ENCODE results near the gene SPATA7.

SPATA7 gene

DNA sequence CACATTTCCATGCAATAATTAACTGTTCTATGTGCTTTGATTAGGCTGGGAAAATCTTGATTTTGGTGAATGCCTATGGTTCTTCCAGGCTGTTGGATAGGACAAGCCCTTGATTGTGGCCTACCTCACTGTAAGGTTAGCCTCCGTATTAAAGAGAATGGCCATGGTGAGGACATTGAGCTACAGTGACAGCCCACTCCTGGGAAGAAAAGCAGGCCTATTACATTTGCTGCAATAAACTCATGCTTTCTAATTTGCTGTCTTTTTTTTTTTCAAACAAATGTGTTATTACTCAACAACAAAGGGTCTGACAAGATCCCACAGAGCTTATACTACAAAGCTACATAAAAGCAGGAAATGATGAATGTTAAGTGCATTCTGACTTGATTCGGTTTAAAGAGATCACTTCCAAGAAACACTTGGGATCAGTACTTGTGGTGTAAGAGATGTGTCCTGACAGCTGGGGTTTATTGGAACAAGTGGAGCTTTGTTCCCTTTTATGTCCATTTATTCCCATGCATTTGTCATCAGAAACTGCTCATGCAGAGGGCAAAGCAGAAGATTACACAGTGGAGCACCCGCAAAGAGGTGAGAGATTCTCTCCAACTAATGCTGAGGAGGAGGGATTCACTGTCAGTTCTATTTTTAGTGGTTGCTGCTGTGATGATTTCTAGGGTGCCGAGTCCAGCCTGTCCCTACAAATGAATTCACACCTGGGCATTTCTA, 33.3 kb upstream of the SPATA7 start:
- H3K27me3 ChIP-seq, result peaks cover 4% of the 10 kb centered on the region
- no peak overlapping the region for H3K4me3 ChIP-seq (ENCODE audit: low read depth in 1 of 2, low read length in 1 of 2)
- no peaks in the 10 kb centered on the region for H3K36me3 ChIP-seq
- no peak overlapping the region for H3K27ac ChIP-seq
- no peaks in the 10 kb centered on the region for H3K9me3 ChIP-seq
- TF ChIP-seq, protein P1, sequence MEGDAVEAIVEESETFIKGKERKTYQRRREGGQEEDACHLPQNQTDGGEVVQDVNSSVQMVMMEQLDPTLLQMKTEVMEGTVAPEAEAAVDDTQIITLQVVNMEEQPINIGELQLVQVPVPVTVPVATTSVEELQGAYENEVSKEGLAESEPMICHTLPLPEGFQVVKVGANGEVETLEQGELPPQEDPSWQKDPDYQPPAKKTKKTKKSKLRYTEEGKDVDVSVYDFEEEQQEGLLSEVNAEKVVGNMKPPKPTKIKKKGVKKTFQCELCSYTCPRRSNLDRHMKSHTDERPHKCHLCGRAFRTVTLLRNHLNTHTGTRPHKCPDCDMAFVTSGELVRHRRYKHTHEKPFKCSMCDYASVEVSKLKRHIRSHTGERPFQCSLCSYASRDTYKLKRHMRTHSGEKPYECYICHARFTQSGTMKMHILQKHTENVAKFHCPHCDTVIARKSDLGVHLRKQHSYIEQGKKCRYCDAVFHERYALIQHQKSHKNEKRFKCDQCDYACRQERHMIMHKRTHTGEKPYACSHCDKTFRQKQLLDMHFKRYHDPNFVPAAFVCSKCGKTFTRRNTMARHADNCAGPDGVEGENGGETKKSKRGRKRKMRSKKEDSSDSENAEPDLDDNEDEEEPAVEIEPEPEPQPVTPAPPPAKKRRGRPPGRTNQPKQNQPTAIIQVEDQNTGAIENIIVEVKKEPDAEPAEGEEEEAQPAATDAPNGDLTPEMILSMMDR (IDR thresholded peaks at IDR 0.05), result no peak
- no peaks in the 10 kb centered on the region for H3K4me1 ChIP-seq (ENCODE audit: control insufficient read depth in 1 of 2, insufficient read depth in 1 of 2, low read depth in 1 of 2, low read length in 1 of 2)

DNA sequence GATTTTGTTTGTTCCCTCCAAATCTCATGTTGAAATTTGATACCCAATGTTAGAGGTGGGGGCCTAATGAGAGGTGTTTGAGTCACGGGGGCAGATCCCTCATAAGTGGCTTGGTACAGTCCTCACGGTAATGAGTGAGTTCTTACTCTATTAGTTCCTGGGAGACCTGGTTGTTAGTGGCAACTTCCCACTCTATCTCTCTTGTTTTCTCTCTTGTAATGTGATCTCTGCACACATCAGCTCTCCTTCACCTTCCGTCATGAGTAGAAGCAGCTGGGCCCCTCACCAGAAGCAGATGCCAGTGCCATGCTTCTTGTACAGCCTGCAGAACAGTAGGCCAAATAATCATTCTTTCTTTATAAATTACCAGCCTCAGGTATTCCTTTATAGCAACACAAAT, 32.8 kb upstream of the SPATA7 start:
- Histone ChIP-seq H3K27me3 (peaks cover 4% of the 10 kb centered on the region), H3K36me3 (no peaks in the 10 kb centered on the region), H3K27ac (no peak overlapping the region), H3K4me3 (ENCODE audit: low read depth in 1 of 2, low read length in 1 of 2) (no peak overlapping the region), H3K9me3 (no peaks in the 10 kb centered on the region), H3K4me1 (ENCODE audit: control insufficient read depth in 1 of 2, insufficient read depth in 1 of 2, low read depth in 1 of 2, low read length in 1 of 2) (no peaks in the 10 kb centered on the region)
- TF ChIP-seq, protein P1 (IDR thresholded peaks at IDR 0.05), result no peak

DNA sequence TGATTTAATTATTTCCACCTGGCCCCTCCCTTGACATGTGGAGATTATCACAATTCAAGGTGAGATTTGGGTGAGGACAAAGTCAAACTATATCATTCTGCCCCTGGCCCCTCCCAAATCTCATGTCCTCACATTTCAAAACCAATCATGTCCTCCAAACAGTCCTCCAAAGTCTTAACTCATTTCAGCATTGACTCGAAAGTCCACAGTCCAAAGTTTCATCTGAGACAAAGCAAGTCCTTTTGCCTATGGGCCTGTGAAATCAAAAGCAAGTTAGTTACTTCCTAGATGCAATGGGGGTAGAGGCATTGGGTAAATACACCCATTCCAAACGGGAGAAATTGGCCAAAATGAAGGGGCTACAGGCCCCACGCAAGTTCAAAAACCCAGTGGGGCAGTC, 31.1 kb upstream of the SPATA7 start:
- TF ChIP-seq, protein P1 (IDR thresholded peaks at IDR 0.05), result no peak
- H3K9me3 ChIP-seq, result no peaks in the 10 kb centered on the region

DNA sequence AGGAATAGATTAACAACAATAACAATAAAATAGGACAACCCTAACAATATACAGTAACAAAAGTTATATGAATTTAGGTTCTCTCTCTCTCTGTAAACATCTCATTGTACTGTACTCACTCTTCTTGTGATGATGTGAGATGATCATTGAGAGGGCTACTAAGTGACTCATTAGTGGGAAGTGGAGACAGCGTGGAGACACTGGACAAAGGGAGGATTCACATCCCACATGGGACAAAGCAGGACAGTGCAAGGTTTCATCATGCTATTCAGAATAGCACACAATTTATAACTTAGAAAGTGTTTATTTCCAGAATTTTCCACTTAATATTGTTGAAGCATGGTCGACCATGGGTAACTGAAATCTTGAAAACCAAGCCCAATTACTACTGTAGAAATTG, 26.0 kb upstream of the SPATA7 start:
- Histone ChIP-seq H3K9me3 (no peaks in the 10 kb centered on the region), H3K27ac (no peak overlapping the region)
- TF ChIP-seq, protein P1 (IDR thresholded peaks at IDR 0.05), result no peak

More for the DNA sequence above, 31.1 kb upstream of the SPATA7 start:
- H3K27me3 ChIP-seq, result peaks cover 4% of the 10 kb centered on the region
- no peaks in the 10 kb centered on the region for H3K4me1 ChIP-seq (ENCODE audit: control insufficient read depth in 1 of 2, insufficient read depth in 1 of 2, low read depth in 1 of 2, low read length in 1 of 2)
- no peaks in the 10 kb centered on the region for H3K36me3 ChIP-seq
- no peak overlapping the region for H3K27ac ChIP-seq
- H3K4me3 ChIP-seq (ENCODE audit: low read depth in 1 of 2, low read length in 1 of 2), result no peak overlapping the region

DNA sequence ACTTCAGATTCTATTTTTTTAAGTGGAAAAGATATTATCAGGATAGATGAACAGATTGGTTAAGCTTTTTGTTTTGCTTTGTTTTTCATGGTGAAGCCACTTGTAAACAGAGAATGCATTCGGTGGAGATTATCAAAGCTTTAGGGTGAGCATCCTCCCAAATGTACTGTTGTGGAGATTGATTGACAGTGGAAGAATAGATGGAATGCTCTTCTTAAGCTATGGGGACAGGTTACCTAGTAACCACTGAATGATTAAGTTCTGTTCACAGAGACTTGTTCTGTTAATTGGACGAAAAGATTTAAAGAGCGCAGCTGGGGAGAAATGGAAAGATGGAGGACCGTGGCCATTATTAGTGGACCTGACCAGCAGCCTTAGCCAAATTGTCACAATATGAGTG, 21.8 kb upstream of the SPATA7 start:
- TF ChIP-seq, protein P1 (IDR thresholded peaks at IDR 0.05), result no peak
- H3K9me3 ChIP-seq, result no peaks in the 10 kb centered on the region
- no peaks in the 10 kb centered on the region for H3K4me1 ChIP-seq (ENCODE audit: control insufficient read depth in 1 of 2, insufficient read depth in 1 of 2, low read depth in 1 of 2, low read length in 1 of 2)
- no peak overlapping the region for H3K27ac ChIP-seq
- no peaks in the 10 kb centered on the region for H3K36me3 ChIP-seq
- peaks cover 22% of the 10 kb centered on the region for H3K27me3 ChIP-seq
- no peak overlapping the region for H3K4me3 ChIP-seq (ENCODE audit: low read depth in 1 of 2, low read length in 1 of 2)

More for the DNA sequence above, 26.0 kb upstream of the SPATA7 start:
- peaks cover 18% of the 10 kb centered on the region for H3K27me3 ChIP-seq
- H3K36me3 ChIP-seq, result no peaks in the 10 kb centered on the region
- no peak overlapping the region for H3K4me3 ChIP-seq (ENCODE audit: low read depth in 1 of 2, low read length in 1 of 2)
- no peaks in the 10 kb centered on the region for H3K4me1 ChIP-seq (ENCODE audit: control insufficient read depth in 1 of 2, insufficient read depth in 1 of 2, low read depth in 1 of 2, low read length in 1 of 2)
